Activated CD4-positive, alpha-beta T cell treated with anti-CD3 and anti-CD28 coated beads, Interleukin-10, Interleukin-2, amounts not matched to agents 100 ng/mL and 50 ng/mL, durations not matched to agents 16 hours and 8 hours (primary cell): Measurements from ENCODE around the gene SLC23A3.

Experiments
- DNase-seq: peaks from one replicate; pipeline ENCODE4 v3.0.0-alpha.2; 2020

SLC23A3 gene

DNA sequence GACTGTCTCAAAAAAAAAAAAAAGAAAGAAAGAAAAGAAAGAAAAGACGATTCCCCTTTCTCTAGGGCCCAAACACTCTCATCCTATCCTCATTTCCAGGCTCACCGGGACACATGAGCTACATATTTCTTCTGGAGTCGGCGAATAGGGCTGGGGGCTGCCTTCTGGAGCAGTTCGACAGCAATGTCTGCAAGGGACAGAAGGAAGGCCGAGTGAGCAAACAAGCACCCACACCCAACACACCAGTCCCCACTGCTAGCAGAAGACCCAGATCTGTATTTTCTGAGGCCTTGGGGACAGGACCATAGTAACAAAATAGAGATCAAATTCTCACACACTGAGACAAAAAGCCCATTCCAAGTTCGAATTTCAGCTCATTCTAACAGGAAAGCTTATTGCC is 5.7 kb upstream of the SLC23A3 start:
- DNase-seq = no peak

DNA sequence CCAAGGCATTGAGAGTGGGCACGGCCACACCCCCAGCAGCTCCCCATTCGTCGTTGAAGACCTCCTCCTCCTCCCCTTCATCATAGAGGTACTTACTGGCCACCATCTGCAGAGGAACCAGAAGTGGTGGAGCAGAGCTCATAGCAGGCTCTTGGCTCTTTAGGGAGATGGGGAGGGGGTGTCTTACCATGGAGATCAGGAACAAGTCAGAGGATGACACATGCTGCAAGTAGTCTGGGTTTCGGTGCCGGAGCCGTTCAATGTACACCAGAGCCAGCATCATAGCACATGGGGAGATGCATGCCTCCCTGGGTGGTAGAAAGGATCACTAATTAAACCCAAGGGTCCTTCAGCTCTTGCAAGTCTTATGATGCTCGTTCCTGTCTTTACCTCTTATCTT is 5.0 kb upstream of the SLC23A3 start:
- DNase-seq = no peak

- no peak for DNase-seq
Measured at GRCh38 chr2:219174146-219174545, 4.3 kb upstream of the SLC23A3 start.

GRCh38 chr2:219173176-219173575 is 3.3 kb upstream of the SLC23A3 start:
- no peak for DNase-seq

GRCh38 chr2:219172231-219173154 is 2.7 kb upstream of the SLC23A3 start:
- no peak for DNase-seq

DNA sequence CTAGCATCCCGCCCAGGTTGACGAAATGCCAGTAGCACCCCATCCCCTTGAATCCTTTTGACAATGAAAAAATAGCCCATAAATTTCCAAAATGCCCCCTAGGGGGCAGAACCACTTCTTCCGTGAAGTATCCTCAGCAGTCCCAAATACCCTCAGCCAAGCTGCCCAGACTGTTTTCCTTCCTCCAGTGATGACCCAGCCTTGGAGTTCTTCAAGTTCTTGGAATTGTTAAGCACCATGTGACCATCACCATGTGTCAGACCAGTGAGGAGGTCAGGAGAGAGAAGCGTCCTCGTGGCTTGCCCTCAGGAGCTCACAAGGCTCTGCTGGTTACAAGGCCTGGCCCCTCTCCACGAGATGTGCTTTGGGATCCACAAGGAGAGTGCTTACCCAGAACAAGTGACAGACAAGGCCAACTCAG is 1.4 kb upstream of the SLC23A3 start:
- DNase-seq = peak; percentile 51

DNA sequence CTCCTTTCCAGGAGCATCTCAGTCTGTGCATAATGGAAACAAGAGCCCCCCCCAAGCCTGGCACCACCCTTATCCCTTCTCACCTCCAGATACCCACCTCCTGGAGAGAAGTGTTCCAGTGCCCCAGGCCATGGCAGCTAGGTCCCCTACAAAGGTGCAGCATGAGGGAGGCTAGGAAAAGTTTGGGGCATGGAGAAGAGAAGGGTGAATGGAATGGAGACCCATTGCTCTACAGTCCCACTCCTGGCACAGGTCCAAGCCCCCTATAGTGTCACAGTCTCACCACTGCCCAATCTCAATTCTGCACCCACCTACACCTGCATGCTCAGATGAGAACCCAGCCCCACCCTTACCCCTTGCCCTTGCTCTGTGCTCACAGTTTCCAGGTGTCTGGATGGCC is 897 bp downstream of the SLC23A3 start:
- no peak for DNase-seq

DNA sequence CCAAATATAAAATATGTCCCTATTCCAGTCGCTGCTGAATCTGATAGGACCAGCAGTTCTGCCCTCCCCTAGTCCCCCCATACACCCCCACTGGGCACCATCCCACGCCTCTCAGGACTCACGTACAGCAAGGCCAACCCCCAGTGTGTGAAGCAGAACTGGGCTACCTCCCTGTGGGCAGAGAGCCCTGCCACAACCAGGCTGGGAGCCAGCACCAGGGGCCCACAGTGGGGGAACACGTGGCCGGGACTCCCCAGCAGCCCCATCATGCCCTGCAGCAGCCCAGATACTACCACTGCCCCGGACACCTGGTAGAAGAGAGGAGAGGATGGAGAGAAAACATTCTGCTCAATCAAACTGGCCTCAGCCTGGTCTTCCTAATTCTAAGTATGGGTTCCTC is 1.3 kb downstream of the SLC23A3 start:
- DNase-seq = no peak

DNA sequence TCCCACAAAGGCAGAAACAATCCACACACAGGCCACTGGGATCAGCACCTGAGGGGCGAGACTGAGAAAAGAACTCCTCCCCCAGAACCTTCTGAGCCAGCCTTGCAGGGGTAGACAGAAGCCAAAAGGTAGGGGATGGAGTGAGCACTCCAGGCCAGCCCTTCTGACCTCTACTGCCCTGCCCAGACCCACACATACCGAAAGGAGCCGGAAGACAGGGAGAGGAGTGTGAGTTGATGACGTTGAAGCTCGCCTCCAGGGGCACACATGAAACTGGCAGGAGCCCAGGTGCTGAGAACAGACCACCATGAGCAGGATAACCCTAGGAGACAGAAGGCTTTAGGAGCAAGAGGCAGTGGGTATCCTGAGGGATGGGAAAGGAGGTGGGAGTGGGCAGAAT is 1.8 kb downstream of the SLC23A3 start:
- DNase-seq = no peak

DNA sequence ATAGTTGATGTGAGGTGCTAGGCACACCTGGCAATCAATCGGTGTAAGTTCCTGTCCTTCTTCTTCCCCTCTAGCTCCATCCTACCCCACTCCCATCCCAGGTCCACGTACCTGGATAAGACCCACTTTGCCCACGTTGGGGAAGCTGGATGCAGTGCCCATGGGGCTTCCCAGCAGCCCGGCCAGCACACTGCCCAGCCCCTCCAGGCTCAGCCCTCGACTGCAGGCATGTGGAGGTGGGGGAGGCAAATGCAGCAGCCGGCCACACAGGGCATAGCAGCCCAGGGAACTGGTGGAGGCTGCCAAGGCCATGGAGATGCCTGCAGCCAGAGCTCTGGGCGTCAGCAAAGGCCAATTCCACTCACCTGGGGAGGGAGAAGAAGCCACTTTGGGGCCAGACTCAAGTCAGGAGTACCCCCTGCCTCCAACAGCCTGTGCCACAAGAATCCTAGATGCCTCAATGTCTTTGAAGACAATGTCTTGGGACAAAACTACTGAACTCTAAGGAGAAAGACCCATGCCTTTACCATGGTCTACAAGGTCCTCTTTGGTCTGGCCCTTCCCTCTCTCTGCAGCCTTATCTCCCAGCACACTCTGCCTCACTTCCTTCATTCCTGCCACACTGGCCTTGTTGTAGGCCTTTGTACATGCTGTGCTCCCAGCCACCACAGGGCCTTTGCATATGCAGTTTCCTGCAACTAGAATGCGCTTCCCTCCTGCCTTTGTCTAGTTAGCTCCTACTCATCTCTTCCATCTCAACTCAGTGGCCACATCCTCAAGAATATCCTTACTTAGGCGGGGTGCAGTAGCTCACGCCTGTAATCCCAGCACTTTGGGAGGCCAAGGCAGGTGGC is 4.5 kb downstream of the SLC23A3 start:
- no peak for DNase-seq

DNA sequence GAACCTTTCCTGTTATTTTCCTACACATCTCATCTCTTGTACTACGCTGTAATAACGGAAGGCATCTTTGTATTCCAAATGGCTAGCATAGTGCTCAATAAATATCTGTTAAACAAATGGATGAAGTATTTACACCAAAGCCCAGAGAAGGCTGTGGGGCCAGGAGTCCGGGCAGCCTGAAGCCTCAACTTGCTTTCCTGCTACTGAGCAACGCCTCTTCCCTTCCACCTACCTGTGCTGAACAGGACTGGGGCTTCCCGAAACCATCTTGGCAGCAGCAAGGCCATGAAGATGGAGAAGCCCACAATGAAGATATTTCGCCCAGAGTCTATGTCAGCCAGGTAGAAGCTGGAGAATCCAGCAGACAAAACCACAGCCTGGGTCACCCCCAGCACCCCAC is 6.7 kb downstream of the SLC23A3 start:
- no peak for DNase-seq

- DNase-seq = no peak
Measured at GRCh38 chr2:219161097-219161496, 8.7 kb downstream of the SLC23A3 start.

- DNase-seq = peak; percentile 96
Measured at GRCh38 chr2:219160186-219161017, 9.4 kb downstream of the SLC23A3 start, which contains the start of gene NHEJ1. TSS of gene NHEJ1 (minus strand) at chr2:219160815. CDS start at chr2:219158362, 2,453 bp downstream.

GRCh38 chr2:219159771-219160185 is 10.1 kb downstream of the SLC23A3 start:
- DNase-seq = no peak

DNA sequence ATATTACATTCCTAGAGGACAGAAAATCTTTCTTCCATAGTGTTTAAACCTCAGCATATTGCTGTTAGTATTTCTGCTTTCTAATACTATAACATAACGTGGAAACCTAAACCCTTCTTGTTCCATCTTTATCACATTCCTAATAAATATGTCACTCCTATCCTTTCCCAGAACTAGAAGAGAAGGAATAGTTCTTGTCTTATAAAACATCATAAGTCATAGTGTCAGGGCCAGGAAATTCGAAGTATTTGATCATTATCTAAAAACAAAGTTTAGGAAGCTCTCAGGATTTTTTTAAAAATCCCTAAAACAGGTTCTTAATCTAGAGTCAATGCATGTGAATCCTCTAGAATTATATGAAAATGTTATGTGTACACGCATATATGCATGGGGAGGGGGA is 11.2 kb downstream of the SLC23A3 start:
- no peak for DNase-seq

DNA sequence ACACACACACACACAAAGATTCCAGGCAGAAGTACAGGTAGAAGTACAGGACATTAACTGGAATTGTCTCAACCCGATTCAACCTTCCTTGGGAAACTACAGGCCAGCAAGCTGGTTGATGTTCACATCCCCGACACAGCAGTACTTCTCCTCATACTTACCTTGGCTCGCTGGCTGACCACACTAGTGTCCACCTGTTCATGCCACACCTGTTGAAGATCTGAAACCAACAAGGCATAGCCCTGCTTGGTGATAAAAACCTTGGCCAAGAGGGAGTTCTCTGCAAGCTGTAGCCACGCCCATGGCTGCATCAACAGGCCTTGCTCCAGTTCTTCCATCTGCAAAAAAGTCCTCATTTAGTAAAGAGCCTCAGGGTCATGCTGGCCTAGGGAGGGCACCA is 11.8 kb downstream of the SLC23A3 start:
- DNase-seq = no peak

- no peak for DNase-seq
Measured at GRCh38 chr2:219157396-219157795, 12.4 kb downstream of the SLC23A3 start.

- DNase-seq = peak; percentile 70
Measured at GRCh38 chr2:219155054-219155644, 14.7 kb downstream of the SLC23A3 start.

DNA sequence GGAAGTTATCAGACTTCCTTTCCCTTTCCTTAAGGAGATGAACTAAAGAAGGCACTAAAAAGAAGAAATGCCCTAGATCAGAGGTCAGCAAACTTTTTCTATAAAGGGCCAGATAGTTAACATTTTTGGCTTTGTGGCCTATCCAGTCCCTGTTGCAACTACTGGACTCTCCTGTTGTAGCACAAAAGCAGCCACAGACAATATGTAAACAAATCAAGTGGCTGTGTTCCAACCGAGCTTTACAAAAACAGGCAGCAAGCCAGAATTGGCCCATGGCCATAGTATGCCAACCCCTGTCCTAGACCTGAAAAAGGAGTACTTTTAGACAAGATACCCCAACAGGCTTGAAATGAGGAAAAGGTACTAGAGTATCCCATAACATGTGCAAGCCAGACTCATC is 20.2 kb downstream of the SLC23A3 start:
- no peak for DNase-seq

DNA sequence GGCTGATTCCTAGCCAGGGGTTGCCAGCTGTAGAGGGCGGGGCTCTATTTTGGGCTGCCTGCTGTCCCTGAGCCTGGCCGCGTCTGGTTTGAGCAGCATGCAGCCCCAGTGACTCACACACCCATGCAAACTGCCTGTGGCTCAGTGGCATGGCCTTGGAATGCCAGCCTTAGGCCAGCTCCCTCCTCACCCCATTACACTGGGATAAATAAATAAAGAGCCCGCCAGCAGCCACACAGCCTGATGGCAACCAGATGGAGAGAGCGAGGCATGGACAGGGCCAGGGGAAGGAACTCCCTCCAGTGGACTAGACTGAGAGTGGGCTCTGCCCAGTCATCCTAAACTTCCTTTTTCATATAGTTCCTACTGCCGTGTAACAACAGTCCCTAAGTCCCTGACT is 27.5 kb downstream of the SLC23A3 start:
- no peak for DNase-seq

- DNase-seq = no peak
Measured at GRCh38 chr2:219140722-219141121, 29.1 kb downstream of the SLC23A3 start.

- no peak for DNase-seq
Measured at GRCh38 chr2:219133976-219134375, 35.9 kb downstream of the SLC23A3 start.
